ENCODE data around the gene NTS.

NTS gene

DNA sequence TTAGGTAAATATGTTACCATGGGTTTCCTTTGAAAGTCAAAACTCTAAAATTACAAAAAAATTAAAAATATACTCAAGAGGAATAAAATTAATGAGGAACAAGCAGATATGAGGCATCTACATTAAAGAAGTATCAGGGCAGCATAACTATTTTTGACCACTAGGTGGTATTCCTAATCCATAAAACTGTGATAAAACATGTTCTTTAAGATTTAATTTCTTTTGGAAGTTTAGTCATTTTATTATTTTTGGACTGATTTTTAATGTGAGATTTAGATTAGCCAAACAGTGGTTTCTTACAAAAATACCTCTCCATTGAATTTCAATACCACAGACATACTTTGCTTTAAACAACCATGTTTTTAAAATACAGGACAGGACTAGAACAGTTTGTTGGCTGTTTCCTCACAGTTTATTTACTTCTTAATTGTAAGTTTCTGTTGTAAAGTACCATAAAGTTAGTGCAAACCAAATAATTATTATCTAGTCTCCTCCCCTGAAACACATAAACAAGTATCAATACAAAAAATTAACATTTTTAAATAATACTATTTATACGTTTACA, 49.8 kb downstream of the NTS start:
- no peak for DNase-seq

DNA sequence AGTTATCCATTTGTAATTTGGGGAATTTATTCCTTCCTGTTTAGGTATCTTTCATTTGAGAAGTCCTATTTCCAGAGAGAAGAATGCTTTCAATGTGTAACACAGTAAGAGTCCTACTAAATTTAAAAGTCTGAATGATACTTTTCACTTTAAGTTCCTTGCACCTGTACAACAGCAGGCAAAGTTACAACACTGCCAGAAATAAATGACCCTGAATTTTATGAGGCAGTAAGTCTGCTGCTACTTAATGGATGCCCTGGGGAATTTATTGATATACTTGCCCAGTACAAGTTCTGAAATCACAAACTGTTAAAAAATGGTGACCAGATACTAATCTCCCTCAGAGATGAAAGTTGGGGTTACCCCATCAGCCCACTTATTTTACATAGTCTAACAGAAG, 53.1 kb downstream of the NTS start:
- DNase-seq, result no peak
